Esophagus muscularis mucosa (tissue), 4 donors: ENCODE data around the gene ENKD1.

Source experiments
- EP300 ChIP-seq: sonication (generic); formaldehyde crosslinking; IDR thresholded peaks from one replicate; pipeline ENCODE4 v1.6.1; 2017; ENCODE audit warnings: antibody characterized with exemption
- POLR2A ChIP-seq: fragments of 450-650 bp; IDR thresholded peaks from one replicate; pipeline ENCODE4 v1.6.1; 2017; ENCODE audit warnings: antibody characterized with exemption, moderate library complexity, mild to moderate bottlenecking, low read depth
- POLR2AphosphoS5 ChIP-seq, 2 donors: sonication (generic); formaldehyde crosslinking; IDR thresholded peaks; one replicate each; pipeline ENCODE4 v1.6.1; 2017; ENCODE audit warnings: antibody characterized with exemption in 2 of 2
- TF ChIP-seq, protein P1 (sequence below), 3 experiments: fragments of 200-600 bp in 2 of 3; fragments of 450-650 bp in 1 of 3; sonication (generic) in 2 of 3; IDR thresholded peaks; one replicate each; pipeline ENCODE4 v1.5.1; 2017 to 2019; ENCODE audit warnings: antibody characterized with exemption in 3 of 3, mild to moderate bottlenecking in 2 of 3, moderate library complexity in 1 of 3

DNA sequence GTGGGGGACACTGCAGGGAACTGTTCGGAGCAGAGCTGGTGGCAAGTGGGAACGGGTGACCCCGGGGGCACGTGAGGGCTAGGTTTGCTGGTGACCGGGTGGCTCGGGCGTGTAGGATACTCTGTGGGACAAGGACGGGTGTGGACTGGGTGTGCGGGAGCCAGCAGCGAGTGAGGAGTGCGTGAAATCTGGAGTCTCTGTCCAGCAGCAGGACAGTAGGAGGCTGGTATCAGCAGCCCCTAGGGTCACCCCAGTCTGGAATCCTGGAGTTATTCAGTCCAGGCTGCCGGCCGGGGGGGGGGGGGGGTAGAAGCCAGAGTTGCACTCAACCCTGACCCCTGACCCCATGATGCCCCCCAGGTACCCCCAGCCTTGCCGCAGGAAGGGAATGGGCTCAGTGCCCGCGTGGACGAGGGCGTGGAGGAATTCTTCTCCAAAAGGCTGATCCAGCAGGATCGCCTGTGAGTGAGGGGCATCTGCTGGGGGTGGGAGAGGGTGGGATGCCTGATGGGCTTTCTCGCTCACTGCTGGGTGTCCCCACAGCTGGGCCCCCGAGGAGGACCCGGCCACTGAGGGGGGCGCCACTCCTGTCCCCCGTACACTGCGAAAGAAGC, 12.7 kb downstream of the ENKD1 start:
- TF ChIP-seq POLR2A (no peak), POLR2AphosphoS5 (IDR thresholded peaks at IDR 0.05) (no peak), EP300 (no peak)
- TF ChIP-seq, protein P1, sequence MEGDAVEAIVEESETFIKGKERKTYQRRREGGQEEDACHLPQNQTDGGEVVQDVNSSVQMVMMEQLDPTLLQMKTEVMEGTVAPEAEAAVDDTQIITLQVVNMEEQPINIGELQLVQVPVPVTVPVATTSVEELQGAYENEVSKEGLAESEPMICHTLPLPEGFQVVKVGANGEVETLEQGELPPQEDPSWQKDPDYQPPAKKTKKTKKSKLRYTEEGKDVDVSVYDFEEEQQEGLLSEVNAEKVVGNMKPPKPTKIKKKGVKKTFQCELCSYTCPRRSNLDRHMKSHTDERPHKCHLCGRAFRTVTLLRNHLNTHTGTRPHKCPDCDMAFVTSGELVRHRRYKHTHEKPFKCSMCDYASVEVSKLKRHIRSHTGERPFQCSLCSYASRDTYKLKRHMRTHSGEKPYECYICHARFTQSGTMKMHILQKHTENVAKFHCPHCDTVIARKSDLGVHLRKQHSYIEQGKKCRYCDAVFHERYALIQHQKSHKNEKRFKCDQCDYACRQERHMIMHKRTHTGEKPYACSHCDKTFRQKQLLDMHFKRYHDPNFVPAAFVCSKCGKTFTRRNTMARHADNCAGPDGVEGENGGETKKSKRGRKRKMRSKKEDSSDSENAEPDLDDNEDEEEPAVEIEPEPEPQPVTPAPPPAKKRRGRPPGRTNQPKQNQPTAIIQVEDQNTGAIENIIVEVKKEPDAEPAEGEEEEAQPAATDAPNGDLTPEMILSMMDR (IDR thresholded peaks at IDR 0.05): no peak
